Esophagus muscularis mucosa (tissue), 4 donors: Measurements from ENCODE around the gene NAA11.

Experiments used
- EP300 ChIP-seq: sonication (generic); formaldehyde crosslinking; IDR thresholded peaks from one replicate; pipeline ENCODE4 v1.6.1; 2017; ENCODE audit warnings: antibody characterized with exemption
- POLR2A ChIP-seq: fragments of 450-650 bp; IDR thresholded peaks from one replicate; pipeline ENCODE4 v1.6.1; 2017; ENCODE audit warnings: antibody characterized with exemption, moderate library complexity, mild to moderate bottlenecking, low read depth
- TF ChIP-seq, protein P1 (sequence below), 3 experiments: fragments of 200-600 bp in 2 of 3; fragments of 450-650 bp in 1 of 3; sonication (generic) in 2 of 3; IDR thresholded peaks; one replicate each; pipeline ENCODE4 v1.5.1; 2017 to 2019; ENCODE audit warnings: antibody characterized with exemption in 3 of 3, mild to moderate bottlenecking in 2 of 3, moderate library complexity in 1 of 3

DNA sequence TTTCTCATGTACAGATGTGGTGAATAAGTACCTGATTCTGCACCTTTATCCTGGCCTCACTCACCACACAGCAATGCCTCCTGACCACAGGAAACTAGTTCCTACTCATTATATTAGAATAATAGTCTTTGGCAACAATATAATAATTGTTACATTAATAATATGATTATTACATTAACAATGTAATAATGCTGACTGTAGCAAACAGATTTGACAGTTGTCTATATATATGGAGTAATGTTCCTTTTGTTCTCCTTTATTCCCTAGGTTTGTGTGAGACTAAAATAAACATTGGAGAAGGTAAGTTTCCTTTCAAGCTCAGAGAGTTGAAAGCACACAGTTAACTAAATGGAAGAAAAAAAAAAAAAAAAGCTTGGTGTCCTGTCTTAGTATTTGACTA is 40.6 kb upstream of the NAA11 start:
- no peak for TF ChIP-seq EP300
- TF ChIP-seq, protein P1, sequence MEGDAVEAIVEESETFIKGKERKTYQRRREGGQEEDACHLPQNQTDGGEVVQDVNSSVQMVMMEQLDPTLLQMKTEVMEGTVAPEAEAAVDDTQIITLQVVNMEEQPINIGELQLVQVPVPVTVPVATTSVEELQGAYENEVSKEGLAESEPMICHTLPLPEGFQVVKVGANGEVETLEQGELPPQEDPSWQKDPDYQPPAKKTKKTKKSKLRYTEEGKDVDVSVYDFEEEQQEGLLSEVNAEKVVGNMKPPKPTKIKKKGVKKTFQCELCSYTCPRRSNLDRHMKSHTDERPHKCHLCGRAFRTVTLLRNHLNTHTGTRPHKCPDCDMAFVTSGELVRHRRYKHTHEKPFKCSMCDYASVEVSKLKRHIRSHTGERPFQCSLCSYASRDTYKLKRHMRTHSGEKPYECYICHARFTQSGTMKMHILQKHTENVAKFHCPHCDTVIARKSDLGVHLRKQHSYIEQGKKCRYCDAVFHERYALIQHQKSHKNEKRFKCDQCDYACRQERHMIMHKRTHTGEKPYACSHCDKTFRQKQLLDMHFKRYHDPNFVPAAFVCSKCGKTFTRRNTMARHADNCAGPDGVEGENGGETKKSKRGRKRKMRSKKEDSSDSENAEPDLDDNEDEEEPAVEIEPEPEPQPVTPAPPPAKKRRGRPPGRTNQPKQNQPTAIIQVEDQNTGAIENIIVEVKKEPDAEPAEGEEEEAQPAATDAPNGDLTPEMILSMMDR (IDR thresholded peaks at IDR 0.05), result no peak
- no peak for TF ChIP-seq POLR2A
